ENCODE measurements around the gene SRP68.

DNA sequence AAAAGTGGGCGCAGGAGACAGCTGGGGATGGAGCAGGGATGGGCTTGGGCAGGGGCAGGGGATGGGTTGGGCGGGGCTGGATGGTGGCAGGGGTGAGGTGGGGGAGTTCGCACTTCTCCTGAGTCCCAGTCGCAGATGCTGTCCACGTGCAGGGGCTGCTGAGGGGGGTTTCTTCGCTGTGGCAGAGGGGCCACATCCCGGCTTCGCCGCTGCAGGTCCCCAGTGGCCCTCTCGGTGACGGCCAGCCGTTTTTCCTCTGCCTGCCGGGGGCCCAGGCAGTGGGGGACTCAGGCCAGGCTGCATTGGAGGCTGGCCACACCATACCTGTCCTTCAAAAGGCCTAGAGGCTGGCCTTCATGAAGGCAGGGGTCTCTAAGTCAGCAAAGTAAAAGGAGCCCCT is 53.5 kb downstream of the SRP68 start:
- TF ChIP-seq, protein P1, sequence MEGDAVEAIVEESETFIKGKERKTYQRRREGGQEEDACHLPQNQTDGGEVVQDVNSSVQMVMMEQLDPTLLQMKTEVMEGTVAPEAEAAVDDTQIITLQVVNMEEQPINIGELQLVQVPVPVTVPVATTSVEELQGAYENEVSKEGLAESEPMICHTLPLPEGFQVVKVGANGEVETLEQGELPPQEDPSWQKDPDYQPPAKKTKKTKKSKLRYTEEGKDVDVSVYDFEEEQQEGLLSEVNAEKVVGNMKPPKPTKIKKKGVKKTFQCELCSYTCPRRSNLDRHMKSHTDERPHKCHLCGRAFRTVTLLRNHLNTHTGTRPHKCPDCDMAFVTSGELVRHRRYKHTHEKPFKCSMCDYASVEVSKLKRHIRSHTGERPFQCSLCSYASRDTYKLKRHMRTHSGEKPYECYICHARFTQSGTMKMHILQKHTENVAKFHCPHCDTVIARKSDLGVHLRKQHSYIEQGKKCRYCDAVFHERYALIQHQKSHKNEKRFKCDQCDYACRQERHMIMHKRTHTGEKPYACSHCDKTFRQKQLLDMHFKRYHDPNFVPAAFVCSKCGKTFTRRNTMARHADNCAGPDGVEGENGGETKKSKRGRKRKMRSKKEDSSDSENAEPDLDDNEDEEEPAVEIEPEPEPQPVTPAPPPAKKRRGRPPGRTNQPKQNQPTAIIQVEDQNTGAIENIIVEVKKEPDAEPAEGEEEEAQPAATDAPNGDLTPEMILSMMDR (IDR thresholded peaks at IDR 0.05) = no peak
- no peak for TF ChIP-seq POLR2A (IDR thresholded peaks at IDR 0.05)

Measured in Peyer's patch (tissue), 4 donors.